NB4 (cell line): Measurements from ENCODE around the gene ATP6V1C2.

ENCODE experiments used
- DNase-seq: peaks from one replicate; pipeline ENCODE4 v3.0.0; 2010; ENCODE audit warnings: low read depth
- H3K4me3 ChIP-seq: one replicate; pipeline ENCODE4 v1.5.1; 2011; ENCODE audit warnings: mild to moderate bottlenecking, low read depth, low read length, moderate library complexity
- MYC ChIP-seq: IDR thresholded peaks from 2 replicates; pipeline ENCODE4 v1.6.1; 2011; ENCODE audit warnings: low read depth, low read length
- POLR2A ChIP-seq: IDR thresholded peaks from 2 replicates; pipeline ENCODE4 v1.6.1; 2011; ENCODE audit warnings: mild to moderate bottlenecking; ENCODE audit not compliant: insufficient read length; ENCODE audit errors: extremely low read depth
- TF ChIP-seq, protein P1 (sequence below): IDR thresholded peaks from one replicate; pipeline ENCODE4 v1.5.1; 2012; ENCODE audit warnings: low read depth, low read length
- TF ChIP-seq, protein P2 (sequence below): IDR thresholded peaks from 2 replicates; pipeline ENCODE4 v1.6.1; 2011; ENCODE audit warnings: low read depth, low read length

The ATP6V1C2 gene

DNA sequence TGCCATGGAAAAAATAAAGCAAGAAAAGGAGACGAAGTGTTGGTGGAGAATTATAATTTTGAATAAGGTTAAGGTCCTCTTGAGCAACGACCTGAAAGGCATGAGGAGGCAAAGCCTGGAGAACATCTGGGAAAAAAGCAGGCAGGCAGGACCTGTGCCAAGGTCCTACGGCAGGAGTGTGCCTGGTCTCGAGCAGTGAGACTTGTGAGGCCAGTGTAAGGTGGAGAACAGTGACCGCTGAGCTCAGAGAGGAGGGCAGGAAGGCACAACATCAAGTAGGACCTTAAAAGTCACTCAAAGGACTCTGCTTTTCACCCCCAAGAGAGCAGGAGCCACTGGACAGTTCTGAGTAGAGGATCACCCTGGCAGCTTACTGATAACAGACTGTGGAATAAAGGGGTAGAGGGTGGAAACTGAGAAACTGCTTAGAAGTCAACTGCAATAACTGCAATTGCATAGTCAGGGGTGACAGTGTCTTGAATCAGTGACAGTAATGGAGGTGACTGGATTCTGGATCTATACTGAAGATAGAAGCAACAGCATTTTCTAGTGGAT, 35.2 kb upstream of the ATP6V1C2 start:
- DNase-seq = no peak
- TF ChIP-seq MYC (no peak), POLR2A (no peak)
- TF ChIP-seq, protein P1, sequence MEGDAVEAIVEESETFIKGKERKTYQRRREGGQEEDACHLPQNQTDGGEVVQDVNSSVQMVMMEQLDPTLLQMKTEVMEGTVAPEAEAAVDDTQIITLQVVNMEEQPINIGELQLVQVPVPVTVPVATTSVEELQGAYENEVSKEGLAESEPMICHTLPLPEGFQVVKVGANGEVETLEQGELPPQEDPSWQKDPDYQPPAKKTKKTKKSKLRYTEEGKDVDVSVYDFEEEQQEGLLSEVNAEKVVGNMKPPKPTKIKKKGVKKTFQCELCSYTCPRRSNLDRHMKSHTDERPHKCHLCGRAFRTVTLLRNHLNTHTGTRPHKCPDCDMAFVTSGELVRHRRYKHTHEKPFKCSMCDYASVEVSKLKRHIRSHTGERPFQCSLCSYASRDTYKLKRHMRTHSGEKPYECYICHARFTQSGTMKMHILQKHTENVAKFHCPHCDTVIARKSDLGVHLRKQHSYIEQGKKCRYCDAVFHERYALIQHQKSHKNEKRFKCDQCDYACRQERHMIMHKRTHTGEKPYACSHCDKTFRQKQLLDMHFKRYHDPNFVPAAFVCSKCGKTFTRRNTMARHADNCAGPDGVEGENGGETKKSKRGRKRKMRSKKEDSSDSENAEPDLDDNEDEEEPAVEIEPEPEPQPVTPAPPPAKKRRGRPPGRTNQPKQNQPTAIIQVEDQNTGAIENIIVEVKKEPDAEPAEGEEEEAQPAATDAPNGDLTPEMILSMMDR = no peak
- TF ChIP-seq, protein P2, sequence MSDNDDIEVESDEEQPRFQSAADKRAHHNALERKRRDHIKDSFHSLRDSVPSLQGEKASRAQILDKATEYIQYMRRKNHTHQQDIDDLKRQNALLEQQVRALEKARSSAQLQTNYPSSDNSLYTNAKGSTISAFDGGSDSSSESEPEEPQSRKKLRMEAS = no peak
- peak overlapping the region; percentile 21 for H3K4me3 ChIP-seq

DNA sequence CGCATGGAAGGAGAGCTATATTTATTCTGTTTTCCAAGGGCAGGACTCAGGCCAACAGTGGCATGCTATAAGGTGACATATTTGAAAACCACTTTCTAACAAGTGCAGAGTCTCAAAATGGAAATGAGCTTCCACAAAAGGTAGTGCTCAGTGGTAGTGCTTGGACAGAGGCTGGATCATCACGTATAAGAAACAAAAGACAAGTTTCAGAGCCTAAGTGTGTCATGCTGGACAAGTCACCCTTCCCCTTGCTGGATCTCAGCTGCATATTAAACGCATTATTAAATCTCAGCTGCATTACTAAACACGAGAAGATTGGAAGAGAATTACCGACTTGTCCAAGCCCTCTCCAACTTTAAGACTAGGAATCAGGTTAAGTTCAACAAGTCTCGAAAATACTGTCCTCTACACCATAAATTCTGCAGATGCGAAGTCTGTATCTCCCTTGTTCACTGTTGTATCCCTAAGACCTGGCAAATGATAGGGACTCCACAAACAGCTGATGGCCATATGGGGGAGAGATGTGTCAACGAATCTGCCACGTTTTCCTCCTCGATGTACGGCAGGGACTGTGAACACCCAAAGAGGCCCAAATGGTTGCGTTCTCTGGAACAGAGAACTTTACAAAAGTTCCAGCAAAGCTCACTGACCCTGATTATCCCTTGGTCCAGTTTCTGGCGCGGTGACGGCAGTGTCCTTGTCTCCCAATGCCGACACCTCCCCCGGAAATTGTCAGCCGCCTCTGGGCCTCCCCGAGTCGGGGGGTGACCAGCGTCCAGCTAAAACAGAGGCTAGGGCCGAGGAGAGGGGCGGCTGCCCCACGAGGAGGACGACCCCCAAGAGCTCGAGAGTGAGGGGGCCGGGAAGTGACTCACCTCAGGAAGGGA, 32.3 kb upstream of the ATP6V1C2 start:
- peak; percentile 39 for DNase-seq
- peak overlapping the region; percentile 78 for H3K4me3 ChIP-seq
- TF ChIP-seq MYC = 0 out of 2 replicates have a peak, but pooled peaks have one; percentile 34
- TF ChIP-seq, protein P2 = peak; percentile 25; the same call in 1 of the 2 replicates
- TF ChIP-seq, protein P1 = no peak
- TF ChIP-seq POLR2A = no peak

DNA sequence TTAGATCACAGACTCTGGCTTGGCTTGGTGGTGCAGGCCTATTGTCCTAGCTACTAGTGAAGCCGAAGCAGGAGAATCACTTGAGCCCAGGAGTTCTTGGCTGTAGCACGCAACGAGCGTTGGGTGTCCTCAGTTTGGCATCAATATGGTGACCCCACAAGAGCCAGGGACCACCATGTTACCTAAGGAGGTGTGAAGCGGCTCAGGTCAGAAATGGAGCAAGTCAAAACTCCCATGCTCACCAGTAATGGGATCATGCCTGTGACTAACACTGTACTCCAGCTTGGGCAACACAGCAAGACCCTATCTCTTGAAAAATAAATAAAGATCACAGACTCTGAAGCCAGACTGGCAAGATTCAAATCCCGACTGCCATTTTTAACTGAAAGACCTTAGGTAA, 29.9 kb upstream of the ATP6V1C2 start:
- TF ChIP-seq, protein P2 = no peak
- DNase-seq = no peak
- H3K4me3 ChIP-seq = no peak overlapping the region

DNA sequence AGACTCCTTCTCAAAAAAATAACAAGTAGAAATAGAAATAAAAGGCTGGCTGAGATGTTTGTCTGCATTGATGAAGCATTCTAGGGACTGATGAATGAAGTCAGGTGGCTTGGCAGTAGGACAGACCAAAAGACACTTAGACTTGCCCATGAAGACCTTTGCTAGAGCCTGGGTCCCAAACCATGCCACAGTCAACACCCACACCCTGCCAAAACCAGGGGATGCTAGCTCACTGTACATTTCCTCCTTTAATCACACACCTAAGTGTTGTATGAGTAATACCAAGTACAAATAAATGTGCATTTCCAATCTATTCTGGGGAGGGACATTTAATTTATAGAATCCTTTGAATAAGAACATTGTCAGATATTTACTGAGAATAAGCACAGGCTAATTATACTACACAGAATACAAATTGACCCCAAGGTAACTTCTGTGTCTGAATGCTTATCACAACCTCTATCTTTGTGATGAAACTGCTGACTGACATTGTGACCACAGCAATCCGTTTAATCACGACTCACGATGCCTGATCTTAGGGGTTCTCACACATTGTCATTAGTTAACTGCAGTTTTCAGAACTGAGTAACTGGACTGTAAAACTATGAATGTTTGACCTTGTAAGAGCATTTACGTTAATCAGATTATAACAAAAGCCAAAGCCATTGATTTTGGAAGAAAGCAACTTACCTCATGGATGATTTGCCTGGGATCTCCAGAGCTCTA, 21.2 kb upstream of the ATP6V1C2 start:
- peak; percentile 58 for DNase-seq
- H3K4me3 ChIP-seq = no peak overlapping the region
- TF ChIP-seq MYC (no peak), POLR2A (no peak)
- TF ChIP-seq, protein P1 = no peak
- TF ChIP-seq, protein P2 = no peak

DNA sequence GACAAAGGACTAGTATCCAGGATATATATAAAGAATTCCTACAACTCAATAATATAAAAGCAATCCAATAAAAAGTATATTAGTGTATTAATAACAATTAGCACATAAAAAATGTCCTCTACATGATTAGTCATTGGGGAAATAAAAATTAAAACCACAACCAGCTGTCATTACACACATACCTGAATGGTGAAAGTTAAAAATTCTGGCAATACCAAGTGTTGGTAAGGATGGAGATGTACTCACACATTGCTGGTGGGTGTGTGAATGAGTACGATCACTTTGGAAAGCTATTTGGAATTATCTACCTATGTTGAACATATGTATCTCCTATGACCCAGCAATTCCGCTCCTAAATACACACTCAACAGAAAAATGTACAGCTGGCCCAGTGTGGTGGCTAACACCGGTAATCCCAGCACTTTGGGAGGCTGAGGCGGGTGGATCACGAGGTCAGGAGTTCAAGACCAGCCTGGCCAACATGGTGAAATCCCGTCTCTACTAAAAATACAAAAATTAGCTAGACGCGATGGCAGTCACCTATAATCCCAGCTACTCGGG, 17.3 kb upstream of the ATP6V1C2 start:
- H3K4me3 ChIP-seq = no peak overlapping the region
- TF ChIP-seq, protein P1 = no peak
- TF ChIP-seq, protein P2 = no peak
- TF ChIP-seq MYC = no peak
- no peak for DNase-seq

DNA sequence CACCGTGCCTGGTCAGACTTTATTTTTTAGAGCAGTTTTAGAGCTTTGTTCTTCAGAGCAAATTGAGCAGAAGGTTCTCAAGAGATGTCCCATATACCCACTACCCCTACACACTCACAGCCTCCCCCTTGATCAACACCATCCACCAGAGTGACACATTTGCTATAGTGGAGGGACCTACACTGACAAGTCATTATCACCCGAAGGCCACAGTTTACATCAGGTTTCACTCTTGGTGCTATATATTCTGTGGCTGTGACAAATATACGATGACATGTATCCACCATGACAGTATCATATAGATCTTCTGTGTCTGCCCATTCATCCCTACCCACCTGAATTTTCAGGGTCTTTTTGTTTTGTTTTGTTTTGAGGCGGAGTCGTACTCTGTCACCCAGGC, 15.4 kb upstream of the ATP6V1C2 start:
- TF ChIP-seq, protein P1 = no peak
- TF ChIP-seq POLR2A (no peak), MYC (no peak)
- TF ChIP-seq, protein P2 = no peak
- DNase-seq = no peak
- H3K4me3 ChIP-seq = no peak overlapping the region
